ENCODE results near the gene ANXA2. TPM values are rescaled to one million over a fixed set of nuclear protein-coding genes. Genes with fewer than 3 reads are reported as not detected.

ANXA2 gene
- total and polyA plus RNA-seq, 10 of the 15 experiments (the other 5 are each of a cell fraction or from before 2014, with no cell fraction given), result 135 to 540 (median 281) TPM

DNA sequence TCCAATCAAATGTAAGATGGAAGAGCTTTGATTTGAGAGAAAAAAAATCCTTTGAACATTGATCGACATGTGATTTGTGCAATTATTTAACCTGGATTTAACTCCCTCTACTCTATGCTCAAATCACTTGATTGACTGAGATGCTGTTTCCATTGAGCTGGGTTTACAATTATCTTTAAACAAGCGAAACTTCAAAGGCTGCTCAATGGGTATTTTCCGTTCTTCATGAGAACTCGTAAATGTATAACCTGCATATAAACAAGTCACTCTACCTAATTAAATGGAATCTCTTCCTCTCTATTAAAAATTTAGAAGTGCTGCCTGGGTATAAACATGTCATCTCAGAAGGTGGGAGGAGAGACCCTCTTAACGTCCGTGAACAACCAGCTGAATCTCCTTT lies 71.9 kb downstream of the ANXA2 start (continued):
- TF ChIP-seq, protein P1, sequence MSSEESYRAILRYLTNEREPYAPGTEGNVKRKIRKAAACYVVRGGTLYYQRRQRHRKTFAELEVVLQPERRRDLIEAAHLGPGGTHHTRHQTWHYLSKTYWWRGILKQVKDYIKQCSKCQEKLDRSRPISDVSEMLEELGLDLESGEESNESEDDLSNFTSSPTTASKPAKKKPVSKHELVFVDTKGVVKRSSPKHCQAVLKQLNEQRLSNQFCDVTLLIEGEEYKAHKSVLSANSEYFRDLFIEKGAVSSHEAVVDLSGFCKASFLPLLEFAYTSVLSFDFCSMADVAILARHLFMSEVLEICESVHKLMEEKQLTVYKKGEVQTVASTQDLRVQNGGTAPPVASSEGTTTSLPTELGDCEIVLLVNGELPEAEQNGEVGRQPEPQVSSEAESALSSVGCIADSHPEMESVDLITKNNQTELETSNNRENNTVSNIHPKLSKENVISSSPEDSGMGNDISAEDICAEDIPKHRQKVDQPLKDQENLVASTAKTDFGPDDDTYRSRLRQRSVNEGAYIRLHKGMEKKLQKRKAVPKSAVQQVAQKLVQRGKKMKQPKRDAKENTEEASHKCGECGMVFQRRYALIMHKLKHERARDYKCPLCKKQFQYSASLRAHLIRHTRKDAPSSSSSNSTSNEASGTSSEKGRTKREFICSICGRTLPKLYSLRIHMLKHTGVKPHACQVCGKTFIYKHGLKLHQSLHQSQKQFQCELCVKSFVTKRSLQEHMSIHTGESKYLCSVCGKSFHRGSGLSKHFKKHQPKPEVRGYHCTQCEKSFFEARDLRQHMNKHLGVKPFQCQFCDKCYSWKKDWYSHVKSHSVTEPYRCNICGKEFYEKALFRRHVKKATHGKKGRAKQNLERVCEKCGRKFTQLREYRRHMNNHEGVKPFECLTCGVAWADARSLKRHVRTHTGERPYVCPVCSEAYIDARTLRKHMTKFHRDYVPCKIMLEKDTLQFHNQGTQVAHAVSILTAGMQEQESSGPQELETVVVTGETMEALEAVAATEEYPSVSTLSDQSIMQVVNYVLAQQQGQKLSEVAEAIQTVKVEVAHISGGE (CRISPR knock-in tag; IDR thresholded peaks at IDR 0.05), result no peak
- TF ChIP-seq MTA2 (IDR thresholded peaks at IDR 0.05; ENCODE audit: low read depth), result no peak

DNA sequence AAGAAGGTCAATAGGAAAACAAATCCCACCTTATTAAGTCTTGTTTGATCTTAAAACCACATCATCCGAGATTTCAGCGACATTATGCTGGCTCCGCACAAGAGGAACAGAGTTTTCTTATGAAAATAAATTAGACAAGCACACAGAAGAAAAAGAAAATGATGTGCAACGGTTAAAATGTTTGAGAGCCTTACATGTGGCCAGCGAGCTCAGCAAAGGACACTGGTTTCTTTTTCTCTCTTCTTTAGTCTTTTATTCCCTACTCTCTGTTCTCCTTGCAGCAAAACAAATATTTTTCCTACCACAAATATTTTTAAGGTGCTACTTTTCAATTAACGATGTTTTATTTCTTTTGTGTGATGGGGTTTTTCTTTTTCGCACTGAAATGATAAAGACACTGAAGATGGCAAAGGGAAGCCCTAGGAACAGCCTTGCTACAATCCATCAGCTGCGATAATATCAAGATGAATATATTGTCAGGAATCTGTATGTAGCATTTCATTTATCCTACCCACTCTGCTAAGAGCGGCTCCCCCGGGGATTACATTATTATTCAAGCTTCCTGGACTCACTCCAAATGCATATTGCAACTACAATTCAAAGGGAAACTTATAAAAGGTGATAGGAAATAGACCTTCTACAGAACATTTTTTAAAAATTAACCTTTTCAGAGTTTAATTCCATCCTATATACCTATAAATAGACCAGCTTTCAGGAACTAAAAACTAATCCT lies 72.9 kb downstream of the ANXA2 start:
- in situ Hi-C loops (cut with MboI), result loop anchor here (5.0 to 10.0 kb wide), 2 partner anchors 408 to 610 kb away; no protein-coding TSS in a partner anchor
- Histone ChIP-seq H3K27me3 (replicated peaks in 1 of 2; ENCODE audit: control insufficient read depth in 2 of 2, insufficient read depth in 2 of 2, low read length in 1 of 2) (peaks cover 0 to 3% of the 10 kb centered on the region in 2 experiments; a peak in 2 of 4 replicates), H3K4me2 (ENCODE audit: control insufficient read depth, insufficient read depth) (no peak overlapping the region), H4K20me1 (ENCODE audit: control insufficient read depth, insufficient read depth) (no peaks in the 10 kb centered on the region), H3K79me2 (ENCODE audit: control insufficient read depth, insufficient read depth, low read length) (no peaks in the 10 kb centered on the region), H3K27ac (ENCODE audit: control insufficient read depth, insufficient read depth) (no peak overlapping the region), H3K9ac (ENCODE audit: control insufficient read depth, insufficient read depth, low read length) (no peak overlapping the region), H3K4me1 (ENCODE audit: control insufficient read depth, insufficient read depth, low read length) (no peaks in the 10 kb centered on the region), H3K9me3 (replicated peaks; ENCODE audit: control insufficient read depth, insufficient read depth, low read length) (no peaks in the 10 kb centered on the region), H2AFZ (ENCODE audit: control insufficient read depth, low read depth, low read length) (no peak overlapping the region), H3K4me3 (no peak overlapping the region), H3K36me3 (ENCODE audit: control insufficient read depth in 2 of 2, insufficient read depth in 2 of 2, low read length in 1 of 2) (no peaks in the 10 kb centered on the region)
- no peak for DNase-seq (ENCODE audit: low read depth, low spot score)
- BruUV-seq (replicated peaks), result no TSS peak
- intact Hi-C loops (cut with micrococcal nuclease; ENCODE audit: unreplicated experiment), result loop anchor here (5.0 to 10.0 kb wide), 2 partner anchors 203 to 630 kb away; no protein-coding TSS in a partner anchor
- FAIRE-seq, result no peak
- WGBS (ENCODE audit: insufficient coverage, insufficient replicate concordance, low lambda C conversion rate, missing lambda C conversion rate), result 30% methylated on average over 10 of the region's 10 CpGs
- TF ChIP-seq RAD51 (IDR thresholded peaks at IDR 0.05) (no peak), CEBPB (IDR thresholded peaks at IDR 0.05; ENCODE audit: borderline replicate concordance in 1 of 2, low read depth in 2 of 2, low read length in 2 of 2) (no peak), PAX5 (IDR thresholded peaks at IDR 0.05; ENCODE audit: borderline replicate concordance, low read depth, low read length) (no peak), HCFC1 (IDR thresholded peaks at IDR 0.05; ENCODE audit: low read length) (no peak), PML (IDR thresholded peaks at IDR 0.05; ENCODE audit: low read length) (no peak), PAX8 (IDR thresholded peaks at IDR 0.05) (no peak), BACH1 (IDR thresholded peaks at IDR 0.05; ENCODE audit: borderline replicate concordance) (no peak)
- ChIA-PET POLR2A (interaction anchor here (0.6 to 0.8 kb wide), 2 partner anchors 119 to 144 kb away, joined by 3 read pairs; no protein-coding TSS in a partner anchor), SMC1A (ENCODE audit: uncharacterized antibody, unreplicated experiment) (interaction anchor here (0.8 to 2.7 kb wide), 6 partner anchors 65 to 796 kb away, joined by 3 to 16 read pairs (median 3); no protein-coding TSS in a partner anchor), RAD21 (ENCODE audit: unreplicated experiment) (interaction anchor here (0.9 to 3.6 kb wide), 8 partner anchors 17 to 1509 kb away, joined by 3 to 25 read pairs (median 4); no protein-coding TSS in a partner anchor), CTCF (interaction anchor here (0.6 to 5.0 kb wide), 16 partner anchors 8 to 1509 kb away, joined by 3 to 65 read pairs (median 8); no protein-coding TSS in a partner anchor)
- no peak for ATAC-seq
